ENCODE results near the gene LKAAEAR1.

LKAAEAR1 gene

GRCh38 chr20:64065062-64065973, 18.9 kb downstream of the LKAAEAR1 start:
- DNase-seq: no peak

- no peak for DNase-seq
Measured at GRCh38 chr20:64064145-64064698, 20.0 kb downstream of the LKAAEAR1 start.

GRCh38 chr20:64063389-64064144, 20.6 kb downstream of the LKAAEAR1 start:
- no peak for DNase-seq

GRCh38 chr20:64062596-64063388, 21.4 kb downstream of the LKAAEAR1 start, which contains the start of gene TCEA2:
Gene TCEA2 (plus strand): TSS chr20:64063198. CDS start chr20:64063313, 115 bp downstream.
- DNase-seq: peak; percentile 96

- peak; percentile 67 for DNase-seq
Measured at GRCh38 chr20:64062276-64062595, 22.0 kb downstream of the LKAAEAR1 start.

GRCh38 chr20:64058536-64058935, 25.7 kb downstream of the LKAAEAR1 start:
- DNase-seq: no peak

GRCh38 chr20:64057628-64058498, 26.3 kb downstream of the LKAAEAR1 start:
- peak; percentile 39 for DNase-seq

GRCh38 chr20:64056889-64057627, 27.1 kb downstream of the LKAAEAR1 start:
- DNase-seq: no peak

GRCh38 chr20:64056639-64056888, 27.6 kb downstream of the LKAAEAR1 start:
- DNase-seq: no peak

GRCh38 chr20:64055893-64056638, 28.1 kb downstream of the LKAAEAR1 start:
- DNase-seq: no peak

- DNase-seq: no peak
Measured at GRCh38 chr20:64055396-64055892, 28.8 kb downstream of the LKAAEAR1 start.

GRCh38 chr20:64053841-64054661, 30.1 kb downstream of the LKAAEAR1 start:
- DNase-seq: peak; percentile 1

- DNase-seq: no peak
Measured at GRCh38 chr20:64052987-64053840, 31.0 kb downstream of the LKAAEAR1 start.

- no peak for DNase-seq
Measured at GRCh38 chr20:64052326-64052722, 31.9 kb downstream of the LKAAEAR1 start.

- DNase-seq: no peak
Measured at GRCh38 chr20:64051561-64052325, 32.5 kb downstream of the LKAAEAR1 start.

GRCh38 chr20:64051033-64051452, 33.2 kb downstream of the LKAAEAR1 start:
- no peak for DNase-seq

- DNase-seq: no peak
Measured at GRCh38 chr20:64050261-64051032, 33.8 kb downstream of the LKAAEAR1 start.
